OCI-LY7 (cell line): ENCODE measurements around the gene TMX1.

ENCODE experiments used
- EZH2phosphoT487 ChIP-seq: fragments of 200-600 bp; sonication (generic); IDR thresholded peaks from 2 replicates; pipeline ENCODE4 v1.6.1; 2018; ENCODE audit warnings: low read depth, borderline replicate concordance, mild to moderate bottlenecking, mixed run types, antibody characterized with exemption, low read length, moderate library complexity, mixed read lengths
- TF ChIP-seq, protein P1 (sequence below): fragments of 200-600 bp; sonication (generic); conservative IDR thresholded peaks from 2 replicates; pipeline ENCODE4 v1.5.1; 2014; ENCODE audit warnings: mild to moderate bottlenecking, antibody characterized with exemption, low read length, moderate library complexity, mixed read lengths

DNA sequence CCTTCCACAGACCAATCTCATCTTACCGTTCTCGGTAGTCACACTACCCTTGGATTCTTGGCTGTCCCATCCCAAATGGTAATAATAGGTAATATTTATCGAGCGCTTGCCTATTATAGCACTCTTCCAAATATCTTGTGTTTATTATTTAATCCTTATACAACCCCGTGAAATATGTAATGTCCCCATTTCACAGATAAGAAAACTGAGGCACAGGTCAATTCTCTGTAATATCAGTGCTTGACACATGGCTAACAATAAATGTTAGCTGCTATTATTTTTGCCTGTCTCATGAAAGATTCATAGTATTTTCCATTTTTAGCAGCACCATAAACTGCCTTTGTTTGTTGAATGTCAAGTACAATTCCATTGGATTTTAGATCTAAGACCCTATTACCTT lies 4.5 kb downstream of the TMX1 start:
- TF ChIP-seq, protein P1, sequence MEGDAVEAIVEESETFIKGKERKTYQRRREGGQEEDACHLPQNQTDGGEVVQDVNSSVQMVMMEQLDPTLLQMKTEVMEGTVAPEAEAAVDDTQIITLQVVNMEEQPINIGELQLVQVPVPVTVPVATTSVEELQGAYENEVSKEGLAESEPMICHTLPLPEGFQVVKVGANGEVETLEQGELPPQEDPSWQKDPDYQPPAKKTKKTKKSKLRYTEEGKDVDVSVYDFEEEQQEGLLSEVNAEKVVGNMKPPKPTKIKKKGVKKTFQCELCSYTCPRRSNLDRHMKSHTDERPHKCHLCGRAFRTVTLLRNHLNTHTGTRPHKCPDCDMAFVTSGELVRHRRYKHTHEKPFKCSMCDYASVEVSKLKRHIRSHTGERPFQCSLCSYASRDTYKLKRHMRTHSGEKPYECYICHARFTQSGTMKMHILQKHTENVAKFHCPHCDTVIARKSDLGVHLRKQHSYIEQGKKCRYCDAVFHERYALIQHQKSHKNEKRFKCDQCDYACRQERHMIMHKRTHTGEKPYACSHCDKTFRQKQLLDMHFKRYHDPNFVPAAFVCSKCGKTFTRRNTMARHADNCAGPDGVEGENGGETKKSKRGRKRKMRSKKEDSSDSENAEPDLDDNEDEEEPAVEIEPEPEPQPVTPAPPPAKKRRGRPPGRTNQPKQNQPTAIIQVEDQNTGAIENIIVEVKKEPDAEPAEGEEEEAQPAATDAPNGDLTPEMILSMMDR = no peak
- TF ChIP-seq EZH2phosphoT487 = no peak
